ENCODE results near the gene KDM6A.

Gene KDM6A

GRCh38 chrX:44954562-44954961 is 81.6 kb downstream of the KDM6A start:
- Histone ChIP-seq H3K4me2 (ENCODE audit: low read length) (no peak overlapping the region), H2AFZ (ENCODE audit: low read length) (no peak overlapping the region), H3K27me3 (ENCODE audit: insufficient read depth, low read length) (no peaks in the 10 kb centered on the region), H3F3A (ENCODE audit: insufficient read depth, low read length) (no peaks in the 10 kb centered on the region), H3K36me3 (ENCODE audit: insufficient read depth, low read length) (no peaks in the 10 kb centered on the region), H4K20me1 (ENCODE audit: insufficient read depth, low read length) (no peaks in the 10 kb centered on the region), H3K4me3 (ENCODE audit: low read depth, low read length, poor library complexity, severe bottlenecking) (no peak overlapping the region), H3K79me2 (ENCODE audit: insufficient read depth, low read length) (peaks cover 94% of the 10 kb centered on the region), H3K9me2 (ENCODE audit: low read depth, low read length) (no peaks in the 10 kb centered on the region), H3K9ac (ENCODE audit: low read length) (no peak overlapping the region), H3K27ac (ENCODE audit: low read depth, low read length, poor library complexity, severe bottlenecking) (no peak overlapping the region), H3K4me1 (ENCODE audit: insufficient read depth, low read length, severe bottlenecking) (no peaks in the 10 kb centered on the region), H3K9me3 (ENCODE audit: low read length) (no peaks in the 10 kb centered on the region)
- no peak for TF ChIP-seq EZH2 (IDR thresholded peaks at IDR 0.05; ENCODE audit: borderline replicate concordance, low read length)
- TF ChIP-seq CTCF (IDR thresholded peaks at IDR 0.05; ENCODE audit: low read length): no peak

- H3K9me3 ChIP-seq (ENCODE audit: low read length): no peaks in the 10 kb centered on the region
- H2AFZ ChIP-seq (ENCODE audit: low read length): no peak overlapping the region
- H3K4me2 ChIP-seq (ENCODE audit: low read length): no peak overlapping the region
- no peaks in the 10 kb centered on the region for H3F3A ChIP-seq (ENCODE audit: insufficient read depth, low read length)
- no peak overlapping the region for H3K9ac ChIP-seq (ENCODE audit: low read length)
- no peak for TF ChIP-seq CTCF (IDR thresholded peaks at IDR 0.05; ENCODE audit: low read length)
- no peak for TF ChIP-seq EZH2 (IDR thresholded peaks at IDR 0.05; ENCODE audit: borderline replicate concordance, low read length)
- H4K20me1 ChIP-seq (ENCODE audit: insufficient read depth, low read length): no peaks in the 10 kb centered on the region
- no peaks in the 10 kb centered on the region for H3K4me1 ChIP-seq (ENCODE audit: insufficient read depth, low read length, severe bottlenecking)
- H3K36me3 ChIP-seq (ENCODE audit: insufficient read depth, low read length): peaks cover 3% of the 10 kb centered on the region; the same call in 1 of the 2 replicates
- no peaks in the 10 kb centered on the region for H3K9me2 ChIP-seq (ENCODE audit: low read depth, low read length)
- no peak overlapping the region for H3K27ac ChIP-seq (ENCODE audit: low read depth, low read length, poor library complexity, severe bottlenecking)
- no peak overlapping the region for H3K4me3 ChIP-seq (ENCODE audit: low read depth, low read length, poor library complexity, severe bottlenecking)
- no peaks in the 10 kb centered on the region for H3K27me3 ChIP-seq (ENCODE audit: insufficient read depth, low read length)
- H3K79me2 ChIP-seq (ENCODE audit: insufficient read depth, low read length): peaks cover 86% of the 10 kb centered on the region
These were observed 84.9 kb downstream of the KDM6A start for GRCh38 chrX:44957848-44958247.

- Histone ChIP-seq H3K79me2 (ENCODE audit: insufficient read depth, low read length) (peaks cover 80% of the 10 kb centered on the region), H3K4me1 (ENCODE audit: insufficient read depth, low read length, severe bottlenecking) (no peaks in the 10 kb centered on the region), H3K27me3 (ENCODE audit: insufficient read depth, low read length) (no peaks in the 10 kb centered on the region), H3K4me2 (ENCODE audit: low read length) (no peak overlapping the region), H3K36me3 (ENCODE audit: insufficient read depth, low read length) (peaks cover 10% of the 10 kb centered on the region), H3K4me3 (ENCODE audit: low read depth, low read length, poor library complexity, severe bottlenecking) (no peak overlapping the region), H3K9ac (ENCODE audit: low read length) (no peak overlapping the region), H4K20me1 (ENCODE audit: insufficient read depth, low read length) (no peaks in the 10 kb centered on the region), H3K9me3 (ENCODE audit: low read length) (no peaks in the 10 kb centered on the region), H3K9me2 (ENCODE audit: low read depth, low read length) (no peaks in the 10 kb centered on the region), H2AFZ (ENCODE audit: low read length) (no peak overlapping the region), H3K27ac (ENCODE audit: low read depth, low read length, poor library complexity, severe bottlenecking) (no peak overlapping the region), H3F3A (ENCODE audit: insufficient read depth, low read length) (no peaks in the 10 kb centered on the region)
- no peak for TF ChIP-seq CTCF (IDR thresholded peaks at IDR 0.05; ENCODE audit: low read length)
These were observed 85.5 kb downstream of the KDM6A start for GRCh38 chrX:44958480-44958879.
